Measurements from ENCODE around the gene ATP2B1.

The ATP2B1 gene

GRCh38 chr12:89636052-89636775 is 72.4 kb downstream of the ATP2B1 start:
- no peak overlapping the region for H2BK5ac ChIP-seq (ENCODE audit: low read depth, low read length, poor library complexity)
- no peak overlapping the region for H3K23ac ChIP-seq (ENCODE audit: low read length)
- no peak for DNase-seq
- no peak overlapping the region for H4K12ac ChIP-seq (ENCODE audit: low read depth, low read length)
- no peak overlapping the region for H3K9ac ChIP-seq (ENCODE audit: low read length)
- no peaks in the 10 kb centered on the region for H3K79me2 ChIP-seq (ENCODE audit: control insufficient read depth, insufficient read depth, low read length, poor library complexity)
- no peaks in the 10 kb centered on the region for H3K27me3 ChIP-seq (ENCODE audit: insufficient read depth, low read length)
- no peak overlapping the region for H2AFZ ChIP-seq (ENCODE audit: insufficient read depth, low read length, poor library complexity)
- no peaks in the 10 kb centered on the region for H3K79me1 ChIP-seq (ENCODE audit: low read length)
- no peak overlapping the region for H4K91ac ChIP-seq (ENCODE audit: low read depth, low read length)
- peaks cover 6 to 8% of the 10 kb centered on the region in 2 experiments for H3K36me3 ChIP-seq (ENCODE audit: control insufficient read depth in 1 of 2, insufficient read depth in 2 of 2, low read length in 2 of 2)
- H3K4me1 ChIP-seq (ENCODE audit: control insufficient read depth in 1 of 2, insufficient read depth in 2 of 2, low read length in 2 of 2): no peaks in the 10 kb centered on the region
- no peak overlapping the region for H4K8ac ChIP-seq (ENCODE audit: low read depth, low read length)
- no CpG with 5 or more reads among the region's 5 CpGs for WGBS (ENCODE audit: extremely low coverage, insufficient coverage, insufficient read length)
- H2BK120ac ChIP-seq (ENCODE audit: insufficient read depth, low read length, poor library complexity): no peak overlapping the region
- H3K14ac ChIP-seq (ENCODE audit: low read length): no peak overlapping the region
- H3K27ac ChIP-seq (ENCODE audit: low read depth, low read length): no peak overlapping the region
- H2BK12ac ChIP-seq (ENCODE audit: low read length): no peak overlapping the region
- no peak overlapping the region for H3K4ac ChIP-seq (ENCODE audit: low read depth, low read length)
- no peak overlapping the region for H2AK5ac ChIP-seq (ENCODE audit: low read length)
- H3K9me3 ChIP-seq (ENCODE audit: insufficient read depth, low read depth, low read length): no peaks in the 10 kb centered on the region
- H3K18ac ChIP-seq (ENCODE audit: low read length): no peak overlapping the region
- H3K4me3 ChIP-seq (ENCODE audit: low read depth, low read length): no peak overlapping the region
- no peak overlapping the region for H3K4me2 ChIP-seq (ENCODE audit: low read length)

DNA sequence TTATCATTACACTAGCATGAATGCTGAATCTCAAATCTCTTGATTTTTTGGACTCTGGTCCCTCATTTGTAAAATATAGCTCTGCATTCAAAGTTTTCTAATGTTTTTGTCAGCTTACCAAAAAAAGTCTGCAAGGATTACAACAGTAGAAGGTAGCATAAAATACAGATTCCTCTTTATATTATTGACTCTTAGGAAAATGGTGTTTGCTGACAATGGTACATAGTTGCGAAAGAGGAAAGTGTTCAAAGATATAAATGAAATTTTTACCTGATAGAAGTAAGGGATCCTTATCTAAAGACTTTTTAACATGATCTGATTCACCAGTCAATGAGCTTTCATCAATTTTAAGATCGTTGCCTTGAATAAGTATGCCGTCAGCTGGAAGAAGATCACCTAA is 74.1 kb downstream of the ATP2B1 start:
- H4K91ac ChIP-seq (ENCODE audit: low read depth, low read length): no peak overlapping the region
- no peak overlapping the region for H4K12ac ChIP-seq (ENCODE audit: low read depth, low read length)
- H3K9me3 ChIP-seq (ENCODE audit: insufficient read depth, low read depth, low read length): no peaks in the 10 kb centered on the region
- no peak overlapping the region for H3K23ac ChIP-seq (ENCODE audit: low read length)
- no peak overlapping the region for H2AFZ ChIP-seq (ENCODE audit: insufficient read depth, low read length, poor library complexity)
- no peak overlapping the region for H2AK5ac ChIP-seq (ENCODE audit: low read length)
- no CpG with 5 or more reads among the region's 3 CpGs for WGBS (ENCODE audit: extremely low coverage, insufficient coverage, insufficient read length)
- H4K8ac ChIP-seq (ENCODE audit: low read depth, low read length): no peak overlapping the region
- no peak overlapping the region for H3K9ac ChIP-seq (ENCODE audit: low read length)
- H3K14ac ChIP-seq (ENCODE audit: low read length): no peak overlapping the region
- H3K4ac ChIP-seq (ENCODE audit: low read depth, low read length): no peak overlapping the region
- H3K18ac ChIP-seq (ENCODE audit: low read length): no peak overlapping the region
- H2BK120ac ChIP-seq (ENCODE audit: insufficient read depth, low read length, poor library complexity): no peak overlapping the region
- H3K36me3 ChIP-seq (ENCODE audit: control insufficient read depth in 1 of 2, insufficient read depth in 2 of 2, low read length in 2 of 2): peaks cover 3 to 4% of the 10 kb centered on the region in 2 experiments
- H3K27ac ChIP-seq (ENCODE audit: low read depth, low read length): no peak overlapping the region
- no peak overlapping the region for H2BK12ac ChIP-seq (ENCODE audit: low read length)
- H3K79me1 ChIP-seq (ENCODE audit: low read length): no peaks in the 10 kb centered on the region
- no peak overlapping the region for H3K4me3 ChIP-seq (ENCODE audit: low read depth, low read length)
- no peak for DNase-seq
- H3K27me3 ChIP-seq (ENCODE audit: insufficient read depth, low read length): no peaks in the 10 kb centered on the region
- no peak overlapping the region for H3K4me2 ChIP-seq (ENCODE audit: low read length)
- H3K79me2 ChIP-seq (ENCODE audit: control insufficient read depth, insufficient read depth, low read length, poor library complexity): no peaks in the 10 kb centered on the region
- H3K4me1 ChIP-seq (ENCODE audit: control insufficient read depth in 1 of 2, insufficient read depth in 2 of 2, low read length in 2 of 2): no peaks in the 10 kb centered on the region
- no peak overlapping the region for H2BK5ac ChIP-seq (ENCODE audit: low read depth, low read length, poor library complexity)

- Histone ChIP-seq H3K14ac (ENCODE audit: low read length) (no peak overlapping the region), H2BK120ac (ENCODE audit: insufficient read depth, low read length, poor library complexity) (no peak overlapping the region), H4K12ac (ENCODE audit: low read depth, low read length) (no peak overlapping the region), H3K4me2 (ENCODE audit: low read length) (no peak overlapping the region), H4K91ac (ENCODE audit: low read depth, low read length) (no peak overlapping the region), H3K9ac (ENCODE audit: low read length) (no peak overlapping the region), H2BK5ac (ENCODE audit: low read depth, low read length, poor library complexity) (no peak overlapping the region), H3K27me3 (ENCODE audit: insufficient read depth, low read length) (no peaks in the 10 kb centered on the region), H3K4ac (ENCODE audit: low read depth, low read length) (no peak overlapping the region), H2AK5ac (ENCODE audit: low read length) (no peak overlapping the region), H3K23ac (ENCODE audit: low read length) (no peak overlapping the region), H2AFZ (ENCODE audit: insufficient read depth, low read length, poor library complexity) (no peak overlapping the region), H3K9me3 (ENCODE audit: insufficient read depth, low read depth, low read length) (no peaks in the 10 kb centered on the region), H3K79me2 (ENCODE audit: control insufficient read depth, insufficient read depth, low read length, poor library complexity) (no peaks in the 10 kb centered on the region), H3K18ac (ENCODE audit: low read length) (no peak overlapping the region), H2BK12ac (ENCODE audit: low read length) (no peak overlapping the region), H3K36me3 (ENCODE audit: control insufficient read depth in 1 of 2, insufficient read depth in 2 of 2, low read length in 2 of 2) (peaks cover 4% of the 10 kb centered on the region in 2 experiments), H3K4me1 (ENCODE audit: control insufficient read depth in 1 of 2, insufficient read depth in 2 of 2, low read length in 2 of 2) (no peaks in the 10 kb centered on the region), H4K8ac (ENCODE audit: low read depth, low read length) (no peak overlapping the region), H3K4me3 (ENCODE audit: low read depth, low read length) (no peak overlapping the region), H3K79me1 (ENCODE audit: low read length) (no peaks in the 10 kb centered on the region), H3K27ac (ENCODE audit: low read depth, low read length) (no peak overlapping the region)
- WGBS (ENCODE audit: extremely low coverage, insufficient coverage, insufficient read length): no CpG with 5 or more reads among the region's 1 CpG
- DNase-seq: no peak
Observed at GRCh38 chr12:89632778-89633177, 75.9 kb downstream of the ATP2B1 start.

DNA sequence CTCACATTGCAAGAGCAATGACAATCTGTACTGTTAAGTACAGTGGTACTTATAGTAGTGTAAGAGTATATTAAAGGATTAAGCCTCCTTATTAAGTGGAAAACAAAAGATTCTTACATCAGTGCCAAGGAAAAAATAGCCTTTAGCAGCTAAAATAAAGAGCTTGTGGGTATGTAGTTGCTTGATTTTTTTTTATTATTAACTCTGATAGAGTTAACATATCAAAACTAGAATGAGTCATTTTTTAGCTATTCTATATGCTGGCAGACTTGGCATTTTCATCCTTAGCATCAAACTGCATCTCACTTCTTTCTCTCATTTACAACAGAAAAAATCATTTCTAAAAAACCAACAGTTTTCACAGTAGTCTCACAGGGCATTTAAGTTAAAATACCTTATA is 86.5 kb downstream of the ATP2B1 start:
- H3K14ac ChIP-seq (ENCODE audit: low read length): no peak overlapping the region
- H2BK5ac ChIP-seq (ENCODE audit: low read depth, low read length, poor library complexity): no peak overlapping the region
- H3K18ac ChIP-seq (ENCODE audit: low read length): no peak overlapping the region

More for the DNA sequence above, 86.5 kb downstream of the ATP2B1 start:
- Histone ChIP-seq H3K4me3 (ENCODE audit: low read depth, low read length) (no peak overlapping the region), H3K79me1 (ENCODE audit: low read length) (no peaks in the 10 kb centered on the region), H3K9ac (ENCODE audit: low read length) (no peak overlapping the region), H3K23ac (ENCODE audit: low read length) (no peak overlapping the region), H3K4me2 (ENCODE audit: low read length) (no peak overlapping the region), H3K79me2 (ENCODE audit: control insufficient read depth, insufficient read depth, low read length, poor library complexity) (no peaks in the 10 kb centered on the region), H3K36me3 (ENCODE audit: control insufficient read depth in 1 of 2, insufficient read depth in 2 of 2, low read length in 2 of 2) (peaks cover 11 to 15% of the 10 kb centered on the region in 2 experiments), H3K4me1 (ENCODE audit: control insufficient read depth in 1 of 2, insufficient read depth in 2 of 2, low read length in 2 of 2) (no peaks in the 10 kb centered on the region), H3K4ac (ENCODE audit: low read depth, low read length) (no peak overlapping the region), H2AFZ (ENCODE audit: insufficient read depth, low read length, poor library complexity) (no peak overlapping the region), H2AK5ac (ENCODE audit: low read length) (no peak overlapping the region), H4K8ac (ENCODE audit: low read depth, low read length) (no peak overlapping the region), H3K27ac (ENCODE audit: low read depth, low read length) (no peak overlapping the region), H2BK12ac (ENCODE audit: low read length) (no peak overlapping the region), H3K27me3 (ENCODE audit: insufficient read depth, low read length) (no peaks in the 10 kb centered on the region), H4K12ac (ENCODE audit: low read depth, low read length) (no peak overlapping the region), H4K91ac (ENCODE audit: low read depth, low read length) (no peak overlapping the region), H2BK120ac (ENCODE audit: insufficient read depth, low read length, poor library complexity) (no peak overlapping the region), H3K9me3 (ENCODE audit: insufficient read depth, low read depth, low read length) (no peaks in the 10 kb centered on the region)
- no peak for DNase-seq

All from trophoblast cell (in vitro differentiated cells and primary cell).